SH-SY5Y (cell line): ENCODE measurements around the gene LARP1.

ENCODE experiments used
- GATA2 ChIP-seq: IDR thresholded peaks from 2 replicates; pipeline ENCODE4 v1.6.1; 2011; ENCODE audit warnings: mild to moderate bottlenecking, low read depth, low read length
- GATA3 ChIP-seq: IDR thresholded peaks from 2 replicates; pipeline ENCODE4 v1.6.1; 2011; ENCODE audit warnings: low read depth, mild to moderate bottlenecking, low read length, moderate library complexity

DNA sequence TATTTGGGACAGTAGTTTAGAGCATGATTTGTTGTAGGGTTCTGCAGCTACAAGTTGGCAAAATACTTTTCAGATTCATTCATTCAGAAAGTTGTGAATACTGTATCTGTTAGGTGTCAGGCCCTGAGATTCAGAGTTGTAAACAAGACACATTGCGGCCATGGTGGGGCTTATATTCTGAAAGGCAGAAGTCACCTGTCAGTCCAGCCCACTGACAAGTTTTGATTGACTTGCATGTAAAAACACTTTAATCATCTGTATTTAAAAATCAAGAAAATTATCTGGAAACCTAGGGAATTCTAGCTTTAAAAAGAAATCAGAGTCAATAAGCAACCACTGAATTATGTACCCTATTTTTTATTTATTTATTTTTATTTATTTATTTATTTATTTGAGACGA is 13.0 kb downstream of the LARP1 start:
- TF ChIP-seq GATA2: no peak
- TF ChIP-seq GATA3: no peak
